OCI-LY7 (cell line): ENCODE measurements around the gene CNP.

Source experiments
- EZH2phosphoT487 ChIP-seq: fragments of 200-600 bp; sonication (generic); IDR thresholded peaks from 2 replicates; pipeline ENCODE4 v1.6.1; 2018; ENCODE audit warnings: low read depth, borderline replicate concordance, mild to moderate bottlenecking, mixed run types, antibody characterized with exemption, low read length, moderate library complexity, mixed read lengths
- TF ChIP-seq, protein P1 (sequence below): fragments of 200-600 bp; sonication (generic); conservative IDR thresholded peaks from 2 replicates; pipeline ENCODE4 v1.5.1; 2014; ENCODE audit warnings: mild to moderate bottlenecking, antibody characterized with exemption, low read length, moderate library complexity, mixed read lengths

DNA sequence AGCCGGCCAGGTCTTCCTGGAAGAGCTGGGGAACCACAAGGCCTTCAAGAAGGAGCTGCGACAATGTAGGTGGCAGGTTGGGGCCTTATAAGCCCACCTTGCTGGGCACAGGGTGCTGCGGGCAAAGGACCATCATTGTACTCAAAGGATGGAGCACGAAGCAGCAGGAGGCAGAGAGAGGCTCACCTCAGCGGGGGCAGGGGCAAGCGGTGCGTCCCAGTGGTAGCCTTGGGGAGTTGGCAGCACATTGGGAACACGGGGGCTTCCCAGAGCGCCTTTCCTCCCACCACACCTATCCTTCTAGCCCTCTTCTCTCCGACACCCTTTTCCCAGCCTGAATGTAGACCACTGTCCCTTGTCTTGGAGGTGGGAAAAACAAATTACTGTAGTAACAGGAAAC, 2.1 kb downstream of the CNP start:
- TF ChIP-seq, protein P1, sequence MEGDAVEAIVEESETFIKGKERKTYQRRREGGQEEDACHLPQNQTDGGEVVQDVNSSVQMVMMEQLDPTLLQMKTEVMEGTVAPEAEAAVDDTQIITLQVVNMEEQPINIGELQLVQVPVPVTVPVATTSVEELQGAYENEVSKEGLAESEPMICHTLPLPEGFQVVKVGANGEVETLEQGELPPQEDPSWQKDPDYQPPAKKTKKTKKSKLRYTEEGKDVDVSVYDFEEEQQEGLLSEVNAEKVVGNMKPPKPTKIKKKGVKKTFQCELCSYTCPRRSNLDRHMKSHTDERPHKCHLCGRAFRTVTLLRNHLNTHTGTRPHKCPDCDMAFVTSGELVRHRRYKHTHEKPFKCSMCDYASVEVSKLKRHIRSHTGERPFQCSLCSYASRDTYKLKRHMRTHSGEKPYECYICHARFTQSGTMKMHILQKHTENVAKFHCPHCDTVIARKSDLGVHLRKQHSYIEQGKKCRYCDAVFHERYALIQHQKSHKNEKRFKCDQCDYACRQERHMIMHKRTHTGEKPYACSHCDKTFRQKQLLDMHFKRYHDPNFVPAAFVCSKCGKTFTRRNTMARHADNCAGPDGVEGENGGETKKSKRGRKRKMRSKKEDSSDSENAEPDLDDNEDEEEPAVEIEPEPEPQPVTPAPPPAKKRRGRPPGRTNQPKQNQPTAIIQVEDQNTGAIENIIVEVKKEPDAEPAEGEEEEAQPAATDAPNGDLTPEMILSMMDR = no peak
- TF ChIP-seq EZH2phosphoT487 = no peak
